ENCODE results near the gene C8G. TPM values are rescaled to one million over a fixed set of nuclear protein-coding genes. Genes with fewer than 3 reads are reported as not detected.

The C8G gene
- total and polyA plus RNA-seq, 2 of the 4 experiments (the other 2 are of a cell fraction): 0.80 TPM; not detected in 1

DNA sequence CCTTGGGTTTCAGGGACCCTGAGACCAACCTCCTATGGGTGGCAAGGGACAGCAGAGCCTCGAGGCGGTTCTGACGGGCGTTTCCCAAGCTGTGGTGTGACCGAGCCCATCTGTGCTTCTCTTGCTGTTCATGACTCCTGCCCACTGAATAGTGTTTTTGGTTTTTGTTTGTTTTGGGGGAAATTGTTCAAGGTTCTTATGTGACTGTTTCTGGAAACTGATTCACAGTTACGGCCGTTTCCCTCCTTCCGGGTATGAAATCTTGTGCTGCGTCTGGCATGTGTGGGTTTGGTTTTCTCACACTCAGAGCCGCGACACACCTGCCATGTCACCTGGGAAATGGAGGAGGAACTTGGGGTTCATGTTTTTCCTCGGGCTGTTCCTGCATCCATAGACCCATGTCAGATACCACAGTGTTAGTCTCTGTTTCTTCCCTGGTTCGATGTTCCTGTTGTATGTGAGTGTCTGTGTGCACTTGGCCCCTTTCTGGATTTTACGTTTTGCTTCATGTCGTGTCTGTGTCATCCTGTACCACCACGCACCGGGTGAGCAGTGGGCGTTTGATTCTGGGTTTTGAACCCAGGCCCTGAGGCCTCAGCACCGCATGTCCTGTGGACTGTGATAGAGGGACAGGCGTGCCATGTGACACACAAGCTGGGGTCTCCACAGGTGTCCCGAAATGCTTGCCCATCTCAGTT is 29.3 kb upstream of the C8G start:
- H4K20me1 ChIP-seq (ENCODE audit: insufficient read depth, low read length): peaks cover 5% of the 10 kb centered on the region
- H2AFZ ChIP-seq (replicated peaks; ENCODE audit: low read length, poor library complexity): no peak overlapping the region
- H3K36me3 ChIP-seq (ENCODE audit: control insufficient read depth, insufficient read depth, low read length): peaks cover 30% of the 10 kb centered on the region
- H3K9ac ChIP-seq (ENCODE audit: low read depth, low read length): no peak overlapping the region
- no peak overlapping the region for H2BK5ac ChIP-seq (ENCODE audit: low read depth, low read length, poor library complexity, severe bottlenecking)
- no TSS peak for BruUV-seq (replicated peaks)
- TF ChIP-seq MXI1 (IDR thresholded peaks at IDR 0.05; ENCODE audit: borderline replicate concordance, low read depth, low read length) (no peak), POLR2A (IDR thresholded peaks at IDR 0.05; ENCODE audit: low read depth, low read length) (no peak), MAFK (IDR thresholded peaks at IDR 0.05; ENCODE audit: low read depth, low read length) (no peak), RCOR1 (IDR thresholded peaks at IDR 0.05; ENCODE audit: insufficient replicate concordance, low read length) (no peak), RAD21 (IDR thresholded peaks at IDR 0.05; ENCODE audit: low read length) (no peak), SMC3 (IDR thresholded peaks at IDR 0.05; ENCODE audit: low read depth, low read length) (no peak), RFX5 (IDR thresholded peaks at IDR 0.05; ENCODE audit: low read depth, low read length) (no peak), CEBPB (IDR thresholded peaks at IDR 0.05; ENCODE audit: low read depth, low read length) (no peak), CHD1 (IDR thresholded peaks at IDR 0.05; ENCODE audit: low read depth, low read length) (no peak), BHLHE40 (IDR thresholded peaks at IDR 0.05; ENCODE audit: low read depth, low read length) (no peak)
- TF ChIP-seq, protein P1, sequence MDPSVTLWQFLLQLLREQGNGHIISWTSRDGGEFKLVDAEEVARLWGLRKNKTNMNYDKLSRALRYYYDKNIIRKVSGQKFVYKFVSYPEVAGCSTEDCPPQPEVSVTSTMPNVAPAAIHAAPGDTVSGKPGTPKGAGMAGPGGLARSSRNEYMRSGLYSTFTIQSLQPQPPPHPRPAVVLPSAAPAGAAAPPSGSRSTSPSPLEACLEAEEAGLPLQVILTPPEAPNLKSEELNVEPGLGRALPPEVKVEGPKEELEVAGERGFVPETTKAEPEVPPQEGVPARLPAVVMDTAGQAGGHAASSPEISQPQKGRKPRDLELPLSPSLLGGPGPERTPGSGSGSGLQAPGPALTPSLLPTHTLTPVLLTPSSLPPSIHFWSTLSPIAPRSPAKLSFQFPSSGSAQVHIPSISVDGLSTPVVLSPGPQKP (IDR thresholded peaks at IDR 0.05; ENCODE audit: borderline replicate concordance, low read depth, low read length): no peak
- no peak overlapping the region for H3K4me3 ChIP-seq (ENCODE audit: insufficient read depth, low read depth, low read length)
- no peak overlapping the region for H2AK9ac ChIP-seq (replicated peaks; ENCODE audit: low read depth, low read length, poor library complexity)
- no peak overlapping the region for H2BK120ac ChIP-seq (ENCODE audit: low read depth, low read length)
- no peak overlapping the region for H4K91ac ChIP-seq (ENCODE audit: insufficient read depth, low read depth, low read length)
- dilution Hi-C loops (cut with HindIII; ENCODE audit: low sequenced_read_pairs, unreplicated experiment): no loop called here
- H3K23ac ChIP-seq (ENCODE audit: low read depth, low read length): no peak overlapping the region
- CTCF ChIA-PET: no interaction called here
- H3K9me1 ChIP-seq (ENCODE audit: insufficient read depth, low read length): no peaks in the 10 kb centered on the region
- intact Hi-C loops (cut with micrococcal nuclease): no loop called here
- H3K27ac ChIP-seq (ENCODE audit: insufficient read depth, low read length): no peak overlapping the region
- no peak overlapping the region for H3K4ac ChIP-seq (ENCODE audit: low read depth, low read length)
- H3K4me2 ChIP-seq (ENCODE audit: low read depth, low read length): no peak overlapping the region
- no peak overlapping the region for H3K56ac ChIP-seq (ENCODE audit: extremely low read depth, insufficient read depth, low read length)
- H3K9me3 ChIP-seq (ENCODE audit: control insufficient read depth, insufficient read depth, low read length): no peaks in the 10 kb centered on the region
- no peak overlapping the region for H2BK15ac ChIP-seq (ENCODE audit: low read depth, low read length)
- no peak overlapping the region for H2AK5ac ChIP-seq (ENCODE audit: low read depth, low read length)
- peaks cover 6 to 20% of the 10 kb centered on the region in 2 experiments; a peak in 3 of 4 replicates for H3K79me1 ChIP-seq (ENCODE audit: low read depth in 1 of 2, low read length in 2 of 2)
- H4K8ac ChIP-seq (ENCODE audit: low read depth in 2 of 2, low read length in 2 of 2): no peak overlapping the region
- no peak for DNase-seq
- no peak overlapping the region for H3K14ac ChIP-seq (replicated peaks; ENCODE audit: low read depth, low read length)
- H3K27me3 ChIP-seq (ENCODE audit: control insufficient read depth, insufficient read depth, low read length): no peaks in the 10 kb centered on the region
- H3K4me1 ChIP-seq (ENCODE audit: control insufficient read depth, insufficient read depth, low read length): no peaks in the 10 kb centered on the region
- no peak overlapping the region for H4K5ac ChIP-seq (ENCODE audit: low read depth, low read length)
- ATAC-seq (ENCODE audit: low read depth): no peak
- H3K18ac ChIP-seq (ENCODE audit: low read depth, low read length): no peak overlapping the region
- in situ Hi-C loops (cut with MboI; ENCODE audit: low sequenced_read_pairs): no loop called here
- WGBS, 2 experiments (ENCODE audit: extremely low coverage in 2 of 2, insufficient read length in 1 of 2): 78% methylated on average over 7 of the region's 21 CpGs; no CpG with 5 or more reads in 1 of the 2 experiments
- no peak overlapping the region for H2BK20ac ChIP-seq (ENCODE audit: low read depth, low read length)
- POLR2A ChIA-PET (ENCODE audit: unreplicated experiment): no interaction called here

Data from IMR-90 (cell line).